Measurements from ENCODE around the gene HIC2. TPM values are rescaled to one million over a fixed set of nuclear protein-coding genes. Genes with fewer than 3 reads are reported as not detected.
"Not testable (repeated sequence)": the region's sequence is repeated elsewhere in the genome, so short reads cannot be mapped to it uniquely, and the experiment has no call there.

The HIC2 gene
- polyA plus RNA-seq, 3 donors from 2014 or later, result 0.36 to 0.41 TPM; not detected in 1

DNA sequence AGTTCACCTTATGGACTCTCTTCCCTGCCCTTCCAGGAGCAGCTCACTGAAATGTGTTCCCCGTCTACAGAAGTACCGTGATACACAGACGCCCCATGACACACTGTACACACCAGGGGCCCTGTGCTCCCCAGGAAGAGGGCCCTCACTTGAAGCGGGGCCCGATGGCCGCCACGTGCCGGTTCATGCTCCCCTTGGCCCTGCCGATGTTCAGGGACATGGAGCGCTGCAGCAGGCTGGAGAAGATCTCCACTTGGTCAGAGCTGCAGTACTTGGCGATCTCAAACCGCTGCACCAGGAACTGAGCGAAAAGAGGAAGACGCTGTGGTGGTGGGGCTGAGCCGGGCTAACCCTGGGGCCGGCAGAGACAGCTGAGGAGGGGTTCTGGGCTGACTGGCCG lies 70.6 kb downstream of the HIC2 start:
- H3K27me3 Mint-ChIP-seq (ENCODE audit: low read depth in 3 of 3); H3K4me1 Mint-ChIP-seq; H3K27ac Mint-ChIP-seq; H3K9me3 Mint-ChIP-seq; H3K4me3 Mint-ChIP-seq; H3K36me3 Mint-ChIP-seq; DNase-seq: not testable (repeated sequence)

GRCh38 chr22:21489149-21489680 lies 72.0 kb downstream of the HIC2 start:
- H3K4me3 Mint-ChIP-seq; H3K9me3 Mint-ChIP-seq; DNase-seq; H3K27me3 Mint-ChIP-seq (ENCODE audit: low read depth in 3 of 3); H3K4me1 Mint-ChIP-seq; H3K27ac Mint-ChIP-seq; H3K36me3 Mint-ChIP-seq: not testable (repeated sequence)

GRCh38 chr22:21490556-21490955 lies 73.4 kb downstream of the HIC2 start:
- H3K9me3 Mint-ChIP-seq; H3K4me1 Mint-ChIP-seq; H3K4me3 Mint-ChIP-seq; H3K36me3 Mint-ChIP-seq; DNase-seq; H3K27ac Mint-ChIP-seq; H3K27me3 Mint-ChIP-seq (ENCODE audit: low read depth in 3 of 3): not testable (repeated sequence)

GRCh38 chr22:21492271-21492670 lies 75.1 kb downstream of the HIC2 start:
- not testable (repeated sequence) for H3K9me3 Mint-ChIP-seq; H3K27me3 Mint-ChIP-seq (ENCODE audit: low read depth in 3 of 3); H3K4me1 Mint-ChIP-seq; DNase-seq; H3K36me3 Mint-ChIP-seq; H3K4me3 Mint-ChIP-seq; H3K27ac Mint-ChIP-seq

GRCh38 chr22:21493789-21494782 lies 76.9 kb downstream of the HIC2 start:
- not testable (repeated sequence) for H3K36me3 Mint-ChIP-seq; H3K27ac Mint-ChIP-seq; H3K9me3 Mint-ChIP-seq; H3K27me3 Mint-ChIP-seq (ENCODE audit: low read depth in 3 of 3); H3K4me1 Mint-ChIP-seq; DNase-seq; H3K4me3 Mint-ChIP-seq

- H3K27me3 Mint-ChIP-seq (ENCODE audit: low read depth in 3 of 3); H3K9me3 Mint-ChIP-seq; H3K4me1 Mint-ChIP-seq: not testable (repeated sequence)
These were observed 80.8 kb downstream of the HIC2 start for GRCh38 chr22:21497984-21498383.

GRCh38 chr22:21498489-21498888 lies 81.3 kb downstream of the HIC2 start:
- not testable (repeated sequence) for H3K27me3 Mint-ChIP-seq (ENCODE audit: low read depth in 3 of 3); DNase-seq; H3K36me3 Mint-ChIP-seq; H3K4me3 Mint-ChIP-seq; H3K4me1 Mint-ChIP-seq; H3K27ac Mint-ChIP-seq; H3K9me3 Mint-ChIP-seq

More at GRCh38 chr22:21497984-21498383, 80.8 kb downstream of the HIC2 start:
- not testable (repeated sequence) for H3K36me3 Mint-ChIP-seq, H3K27ac Mint-ChIP-seq, DNase-seq, H3K4me3 Mint-ChIP-seq

DNA sequence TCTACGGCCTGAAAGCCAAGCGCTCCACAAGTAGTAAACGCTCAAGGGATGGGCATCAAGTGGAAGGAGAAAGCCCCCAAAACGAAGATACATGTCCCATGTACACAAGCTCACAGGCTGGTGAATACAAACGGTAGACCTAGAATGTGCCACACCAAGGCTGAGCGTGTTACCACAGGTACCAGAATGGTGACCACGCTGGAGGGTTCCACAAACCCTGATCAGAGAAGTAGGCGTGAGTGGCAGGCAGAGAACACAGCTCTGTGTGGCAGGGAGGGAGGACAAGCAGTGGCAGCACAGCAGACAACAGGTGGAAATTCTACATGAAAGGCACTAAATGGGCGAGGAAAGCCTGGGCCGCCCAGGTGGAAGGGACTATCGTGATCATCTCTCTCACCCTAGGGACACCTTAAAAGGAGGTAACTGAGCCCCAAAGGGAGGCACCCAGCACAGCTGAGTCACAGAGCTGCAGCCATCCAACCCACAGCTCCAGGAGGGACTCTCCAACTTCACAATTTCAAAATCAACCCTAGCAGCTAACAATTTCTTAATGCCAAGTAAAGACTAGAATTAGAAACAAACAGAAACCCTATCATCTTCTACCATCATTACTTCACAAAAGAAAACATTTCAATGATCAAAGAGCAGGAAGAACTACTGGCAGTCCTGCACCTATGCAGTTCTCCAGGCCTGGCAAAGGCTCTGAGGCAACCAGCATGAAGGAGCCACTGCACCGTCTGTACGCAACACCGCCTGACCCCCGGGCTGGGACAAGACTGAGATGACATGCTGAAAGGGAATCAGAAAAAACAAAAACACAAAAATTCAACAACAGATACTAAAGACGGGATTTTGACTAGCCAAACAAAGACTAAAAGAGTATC lies 82.7 kb downstream of the HIC2 start:
- H3K4me1 Mint-ChIP-seq; DNase-seq; H3K27me3 Mint-ChIP-seq (ENCODE audit: low read depth in 3 of 3); H3K9me3 Mint-ChIP-seq; H3K36me3 Mint-ChIP-seq; H3K27ac Mint-ChIP-seq; H3K4me3 Mint-ChIP-seq: not testable (repeated sequence)

Other genes starting within 250 kb of the HIC2 start
- gene RIMBP3B, start 33.6 kb upstream of the HIC2 start, polyA plus RNA-seq, result under 1 TPM in 2 of 3 donors, not detected in 1; 0.12 to 0.52 TPM
- gene TMEM191C, start 50.0 kb downstream of the HIC2 start, polyA plus RNA-seq, result 1 to 10 TPM; 1.7 to 2.5 (median 1.8) TPM
- gene RIMBP3C, start 134.1 kb downstream of the HIC2 start, polyA plus RNA-seq, result under 1 TPM in 2 of 3 donors, not detected in 1; 0.16 to 0.53 TPM
- 100 to 1,000 TPM; 110 to 133 (median 115) TPM for gene UBE2L3, start 150.3 kb downstream of the HIC2 start, polyA plus RNA-seq
- 10 to 100 TPM; 46.7 to 61.7 (median 47.7) TPM for gene YDJC, start 212.7 kb downstream of the HIC2 start, polyA plus RNA-seq
- under 1 TPM in 1 of 3 donors, not detected in 2; 0.13 TPM for gene CCDC116, start 215.4 kb downstream of the HIC2 start, polyA plus RNA-seq
- 100 to 1,000 TPM; 119 to 227 (median 178) TPM for gene SDF2L1, start 224.9 kb downstream of the HIC2 start, polyA plus RNA-seq
- gene PPIL2, start 248.6 kb downstream of the HIC2 start, polyA plus RNA-seq, result 10 to 100 TPM; 13.9 to 54.6 (median 14.5) TPM